ENCODE results near the gene GPR101.

The GPR101 gene

DNA sequence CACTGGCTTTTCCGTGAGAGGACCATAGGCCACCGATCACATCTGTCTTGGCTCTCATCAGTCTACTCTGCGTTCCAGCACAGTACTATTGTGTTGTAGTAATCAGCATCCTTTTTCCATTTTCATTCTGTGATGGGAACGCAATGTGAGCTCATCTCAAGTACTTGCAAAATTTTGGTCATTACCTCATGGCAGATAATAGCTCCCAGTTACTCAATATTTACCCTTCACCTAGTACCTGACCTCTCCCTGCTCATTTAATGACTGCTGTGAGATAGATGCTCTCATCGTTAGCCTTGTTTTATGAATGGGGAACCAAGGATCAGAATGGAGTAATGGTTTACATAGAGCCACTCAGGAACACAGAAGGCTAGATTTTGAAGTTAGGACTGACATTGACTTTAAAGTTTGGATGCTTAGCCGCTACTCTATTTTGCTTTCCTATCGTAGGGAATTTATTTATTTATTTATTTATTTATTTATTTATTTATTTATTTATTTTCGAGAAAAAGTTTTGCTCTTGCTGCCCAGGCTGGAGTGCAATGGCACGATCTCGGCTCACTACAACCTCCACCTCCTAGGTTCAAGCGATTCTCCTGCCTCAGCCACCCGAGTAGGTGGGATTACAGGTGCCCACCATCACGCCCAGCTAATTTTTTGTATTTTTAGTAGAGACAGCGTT, 6.5 kb upstream of the GPR101 start:
- no peak overlapping the region for H3K4me3 ChIP-seq (ENCODE audit: low read length)
- DNase-seq (ENCODE audit: low read depth) = no peak
- TF ChIP-seq, protein P1, sequence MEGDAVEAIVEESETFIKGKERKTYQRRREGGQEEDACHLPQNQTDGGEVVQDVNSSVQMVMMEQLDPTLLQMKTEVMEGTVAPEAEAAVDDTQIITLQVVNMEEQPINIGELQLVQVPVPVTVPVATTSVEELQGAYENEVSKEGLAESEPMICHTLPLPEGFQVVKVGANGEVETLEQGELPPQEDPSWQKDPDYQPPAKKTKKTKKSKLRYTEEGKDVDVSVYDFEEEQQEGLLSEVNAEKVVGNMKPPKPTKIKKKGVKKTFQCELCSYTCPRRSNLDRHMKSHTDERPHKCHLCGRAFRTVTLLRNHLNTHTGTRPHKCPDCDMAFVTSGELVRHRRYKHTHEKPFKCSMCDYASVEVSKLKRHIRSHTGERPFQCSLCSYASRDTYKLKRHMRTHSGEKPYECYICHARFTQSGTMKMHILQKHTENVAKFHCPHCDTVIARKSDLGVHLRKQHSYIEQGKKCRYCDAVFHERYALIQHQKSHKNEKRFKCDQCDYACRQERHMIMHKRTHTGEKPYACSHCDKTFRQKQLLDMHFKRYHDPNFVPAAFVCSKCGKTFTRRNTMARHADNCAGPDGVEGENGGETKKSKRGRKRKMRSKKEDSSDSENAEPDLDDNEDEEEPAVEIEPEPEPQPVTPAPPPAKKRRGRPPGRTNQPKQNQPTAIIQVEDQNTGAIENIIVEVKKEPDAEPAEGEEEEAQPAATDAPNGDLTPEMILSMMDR (conservative IDR thresholded peaks at IDR 0.05; ENCODE audit: low read length) = no peak

DNA sequence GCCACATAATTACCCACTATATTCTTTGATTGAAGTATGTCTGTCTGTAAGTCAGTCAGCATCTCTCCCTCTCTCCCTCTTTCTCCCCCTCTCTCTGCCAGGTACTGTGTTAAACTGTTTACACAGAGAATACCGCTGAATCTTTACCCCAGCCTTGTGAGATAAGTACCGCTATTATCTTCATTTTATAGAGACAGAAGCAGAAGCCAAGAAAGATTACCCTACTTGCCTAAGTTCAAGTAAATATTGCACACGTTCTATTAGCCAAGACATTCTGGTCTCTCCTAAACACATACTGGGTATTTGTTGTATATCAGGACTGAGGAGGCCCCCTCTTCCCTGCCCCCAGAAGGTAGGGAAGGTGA, 695 bp upstream of the GPR101 start:
- no peak for DNase-seq (ENCODE audit: low read depth)
- TF ChIP-seq, protein P1 (conservative IDR thresholded peaks at IDR 0.05; ENCODE audit: low read length) = no peak
- no peak overlapping the region for H3K4me3 ChIP-seq (ENCODE audit: low read length)

DNA sequence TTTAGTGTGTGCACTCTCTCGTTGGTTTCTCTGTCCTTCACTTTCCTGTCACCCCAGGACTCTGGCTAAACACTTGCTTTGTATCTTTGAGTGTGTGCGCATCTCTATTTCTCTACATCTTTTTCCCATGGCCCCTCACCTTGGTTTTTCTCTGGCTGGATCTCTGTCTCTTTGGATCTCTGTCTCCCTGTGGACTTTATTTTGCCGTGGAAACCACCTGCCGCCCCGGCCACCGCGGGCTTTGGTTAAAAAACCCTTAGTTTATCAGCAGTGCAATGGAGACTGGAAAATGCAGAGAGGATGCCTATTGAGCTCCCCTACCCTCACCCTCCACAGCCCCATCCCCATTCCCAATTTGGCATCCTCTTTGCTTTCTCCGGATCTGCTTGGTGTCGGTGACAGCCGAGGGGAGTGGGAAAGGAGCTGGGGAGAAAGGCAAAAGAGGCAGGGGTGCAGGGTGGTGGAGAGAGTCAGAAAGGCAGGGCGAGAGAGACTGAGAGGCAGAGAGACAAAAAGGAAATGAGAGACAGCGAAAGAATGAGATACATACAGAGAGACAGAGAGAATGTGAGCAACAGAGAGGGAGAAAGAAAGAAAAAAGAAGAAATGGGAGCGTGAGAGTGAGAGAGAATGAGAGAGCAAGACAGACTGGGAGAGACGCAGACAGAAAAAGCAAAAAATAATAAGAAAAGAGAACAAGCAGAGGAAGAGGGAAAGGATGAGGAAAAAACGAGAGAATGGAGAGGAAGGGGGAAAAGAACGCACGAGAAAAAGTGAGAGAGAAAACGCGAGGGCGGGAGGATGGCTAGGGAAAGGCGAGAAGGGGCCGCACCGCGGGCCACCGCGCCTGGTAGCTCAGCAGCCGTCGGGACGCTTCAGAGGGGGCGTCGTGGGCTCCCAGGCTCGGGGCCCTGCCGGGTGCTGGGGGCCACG, 688 bp downstream of the GPR101 start:
- DNase-seq (ENCODE audit: low read depth) = no peak
- H3K4me3 ChIP-seq (ENCODE audit: low read length) = no peak overlapping the region
- TF ChIP-seq, protein P1 (conservative IDR thresholded peaks at IDR 0.05; ENCODE audit: low read length) = no peak

DNA sequence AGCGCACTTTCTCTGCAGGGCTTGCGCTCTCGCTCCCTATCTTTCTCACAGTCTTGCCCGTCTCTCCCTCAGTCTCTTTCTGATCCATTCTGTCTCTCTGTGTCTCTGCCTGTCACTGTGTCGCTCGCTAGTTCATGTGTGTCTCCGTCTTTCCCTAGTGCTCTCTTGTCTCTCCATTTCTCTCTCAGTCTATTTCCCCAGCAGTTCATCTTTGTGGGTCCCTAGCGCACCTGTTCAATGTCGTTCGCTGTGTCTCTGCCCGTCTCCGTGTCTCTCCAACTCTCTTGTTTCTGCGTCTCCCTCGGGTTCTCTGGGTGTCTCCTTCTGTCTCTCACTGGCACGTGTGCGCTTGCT, 1.5 kb downstream of the GPR101 start:
- peak overlapping the region; percentile 53 for H3K4me3 ChIP-seq (ENCODE audit: low read length)
- TF ChIP-seq, protein P1 (conservative IDR thresholded peaks at IDR 0.05; ENCODE audit: low read length) = no peak
- no peak for DNase-seq (ENCODE audit: low read depth)

DNA sequence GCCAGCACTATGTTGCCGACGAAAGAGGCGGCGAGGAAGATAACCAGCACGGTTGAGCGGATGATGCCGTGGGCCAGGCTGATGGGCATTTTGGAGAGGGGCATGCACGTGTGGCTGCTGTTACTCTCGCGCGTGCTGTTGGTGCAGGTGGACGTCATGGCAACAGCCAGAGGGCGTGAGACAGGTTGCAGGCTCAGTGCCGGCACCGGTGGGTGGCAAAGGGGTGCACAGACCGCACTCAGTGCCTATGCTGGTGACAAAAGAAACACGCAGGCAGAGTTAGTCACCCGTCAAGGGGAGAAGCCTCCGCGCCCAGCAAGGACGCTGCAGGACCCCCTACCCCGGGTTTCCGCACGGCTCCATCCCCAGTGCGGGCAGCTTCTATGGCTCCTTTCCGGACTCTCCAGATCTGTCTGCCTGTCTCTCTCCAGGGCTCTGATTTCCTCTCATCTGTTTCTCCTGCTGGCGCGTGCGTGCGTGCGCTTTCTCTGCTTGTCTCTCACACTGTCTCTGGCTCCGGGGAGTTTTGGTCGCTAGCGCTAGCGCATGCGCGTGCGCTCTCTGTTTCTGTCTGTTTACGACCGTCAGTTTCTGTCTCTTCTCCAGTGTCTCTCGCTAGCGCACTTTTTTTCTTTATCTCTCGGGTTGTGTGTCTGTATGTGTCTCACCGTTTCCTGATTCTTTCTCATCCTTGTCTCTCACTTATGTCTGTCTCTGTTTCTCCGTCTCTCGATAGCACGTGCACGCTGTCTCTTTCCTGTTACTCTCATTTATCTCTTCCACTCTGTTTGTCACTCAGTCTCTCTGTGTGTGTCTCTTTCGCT, 2.1 kb downstream of the GPR101 start:
- peak overlapping the region; percentile 53 for H3K4me3 ChIP-seq (ENCODE audit: low read length)
- DNase-seq (ENCODE audit: low read depth) = peak; percentile 35
- TF ChIP-seq, protein P1 (conservative IDR thresholded peaks at IDR 0.05; ENCODE audit: low read length) = no peak

DNA sequence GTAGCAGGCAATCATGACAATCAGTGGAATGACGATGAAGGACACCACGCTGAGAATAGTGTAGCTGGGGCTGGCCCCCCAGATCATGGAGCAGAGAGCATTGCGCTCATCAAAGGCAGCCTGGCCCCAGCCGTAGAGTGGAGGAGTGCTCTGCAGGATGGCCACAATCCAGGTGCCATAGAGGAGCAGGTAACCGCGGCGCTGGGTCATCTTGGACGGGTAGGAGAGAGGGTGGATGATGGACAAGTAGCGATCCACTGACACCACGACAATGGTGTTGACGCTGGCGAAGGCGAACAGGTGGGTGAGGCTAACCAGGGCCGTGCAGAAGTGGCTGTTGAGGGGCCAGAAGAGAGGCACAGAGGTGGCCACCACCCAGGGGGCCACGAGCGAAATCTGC, 2.8 kb downstream of the GPR101 start:
- DNase-seq (ENCODE audit: low read depth) = no peak
- no peak overlapping the region for H3K4me3 ChIP-seq (ENCODE audit: low read length)
- TF ChIP-seq, protein P1 (conservative IDR thresholded peaks at IDR 0.05; ENCODE audit: low read length) = no peak
